SU-DHL-6 (cell line): Measurements from ENCODE around the gene PHLDB2.
"Not testable (repeated sequence)": the region's sequence is repeated elsewhere in the genome, so short reads cannot be mapped to it uniquely, and the experiment has no call there.

ENCODE experiments used
- H2AFZ ChIP-seq: fragments of 200-600 bp; sonication (generic); 2 replicates; pipeline ENCODE4 v1.6.1; 2014; ENCODE audit warnings: low read depth, mild to moderate bottlenecking, moderate library complexity, mixed read lengths, antibody characterized with exemption, low read length; ENCODE audit not compliant: severe bottlenecking
- H3F3A ChIP-seq: fragments of 200-600 bp; shearing (Covaris generic); 2 replicates; pipeline ENCODE4 v1.6.0; 2016; ENCODE audit warnings: antibody characterized with exemption, mild to moderate bottlenecking; ENCODE audit not compliant: insufficient read depth
- H3K27ac ChIP-seq: fragments of 200-600 bp; sonication (generic); 2 replicates; pipeline ENCODE4 v1.5.1; 2016; ENCODE audit warnings: low read depth, mild to moderate bottlenecking, low read length, moderate library complexity, mixed read lengths
- H3K27me3 ChIP-seq: fragments of 200-600 bp; sonication (generic), shearing (Covaris generic); 2 replicates; pipeline ENCODE4 v1.6.0; 2014; ENCODE audit warnings: mild to moderate bottlenecking, low read length
- H3K36me3 ChIP-seq: fragments of 200-600 bp; sonication (generic); 2 replicates; pipeline ENCODE4 v1.6.1; 2014; ENCODE audit warnings: mild to moderate bottlenecking, low read length, mixed read lengths
- H3K4me2 ChIP-seq: fragments of 300-600, 200-600 bp; shearing (Covaris generic), sonication (generic); 2 replicates; pipeline ENCODE4 v1.6.0; 2014; ENCODE audit warnings: low read length, low read depth, mild to moderate bottlenecking; ENCODE audit not compliant: poor library complexity, severe bottlenecking
- H3K4me3 ChIP-seq: fragments of 200-600 bp; sonication (generic); 2 replicates; pipeline ENCODE4 v1.5.1; 2014; ENCODE audit warnings: antibody characterized with exemption, low read length, mild to moderate bottlenecking, mixed read lengths; ENCODE audit not compliant: insufficient read depth, poor library complexity, severe bottlenecking
- H3K79me2 ChIP-seq: fragments of 200-600 bp; sonication (generic); 2 replicates; pipeline ENCODE4 v1.6.1; 2014; ENCODE audit warnings: mild to moderate bottlenecking, low read length, moderate library complexity; ENCODE audit not compliant: insufficient read depth
- H3K9ac ChIP-seq: fragments of 200-600 bp; sonication (generic); 2 replicates; pipeline ENCODE4 v1.7.0; 2014; ENCODE audit warnings: mild to moderate bottlenecking, low read length
- H3K9me2 ChIP-seq: fragments of 200-600 bp; sonication (generic); replicated peaks from 2 replicates; pipeline ENCODE4 v1.6.1; 2014; ENCODE audit warnings: low read length; ENCODE audit not compliant: insufficient read depth
- H3K9me3 ChIP-seq: fragments of 200-600 bp; sonication (generic); 2 replicates; pipeline ENCODE4 v1.6.1; 2014; ENCODE audit warnings: low read length, mixed read lengths; ENCODE audit not compliant: insufficient read depth
- H4K20me1 ChIP-seq: fragments of 200-600 bp; sonication (generic); 2 replicates; pipeline ENCODE4 v1.6.1; 2014; ENCODE audit warnings: low read depth, mild to moderate bottlenecking, antibody characterized with exemption, low read length, moderate library complexity, mixed read lengths
- EZH2phosphoT487 ChIP-seq: fragments of 200-600 bp; sonication (generic), shearing (Covaris generic); conservative IDR thresholded peaks from 2 replicates; pipeline ENCODE4 v1.6.1; 2018; ENCODE audit warnings: mild to moderate bottlenecking, antibody characterized with exemption, low read length, moderate library complexity, mixed read lengths
- TF ChIP-seq, protein P1 (sequence below): fragments of 200-600 bp; sonication (generic); IDR thresholded peaks from one replicate; pipeline ENCODE4 v1.5.1; 2017; ENCODE audit warnings: antibody characterized with exemption, mild to moderate bottlenecking, low read length, moderate library complexity; ENCODE audit not compliant: insufficient read depth, poor library complexity, severe bottlenecking

Gene PHLDB2

GRCh38 chr3:111812701-111813100 lies 46.4 kb upstream of the PHLDB2 start:
- no peak overlapping the region for H3K4me3 ChIP-seq
- TF ChIP-seq, protein P1, sequence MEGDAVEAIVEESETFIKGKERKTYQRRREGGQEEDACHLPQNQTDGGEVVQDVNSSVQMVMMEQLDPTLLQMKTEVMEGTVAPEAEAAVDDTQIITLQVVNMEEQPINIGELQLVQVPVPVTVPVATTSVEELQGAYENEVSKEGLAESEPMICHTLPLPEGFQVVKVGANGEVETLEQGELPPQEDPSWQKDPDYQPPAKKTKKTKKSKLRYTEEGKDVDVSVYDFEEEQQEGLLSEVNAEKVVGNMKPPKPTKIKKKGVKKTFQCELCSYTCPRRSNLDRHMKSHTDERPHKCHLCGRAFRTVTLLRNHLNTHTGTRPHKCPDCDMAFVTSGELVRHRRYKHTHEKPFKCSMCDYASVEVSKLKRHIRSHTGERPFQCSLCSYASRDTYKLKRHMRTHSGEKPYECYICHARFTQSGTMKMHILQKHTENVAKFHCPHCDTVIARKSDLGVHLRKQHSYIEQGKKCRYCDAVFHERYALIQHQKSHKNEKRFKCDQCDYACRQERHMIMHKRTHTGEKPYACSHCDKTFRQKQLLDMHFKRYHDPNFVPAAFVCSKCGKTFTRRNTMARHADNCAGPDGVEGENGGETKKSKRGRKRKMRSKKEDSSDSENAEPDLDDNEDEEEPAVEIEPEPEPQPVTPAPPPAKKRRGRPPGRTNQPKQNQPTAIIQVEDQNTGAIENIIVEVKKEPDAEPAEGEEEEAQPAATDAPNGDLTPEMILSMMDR = no peak
- TF ChIP-seq EZH2phosphoT487 = no peak
- no peaks in the 10 kb centered on the region for H3K36me3 ChIP-seq
- no peak overlapping the region for H2AFZ ChIP-seq
- no peaks in the 10 kb centered on the region for H3F3A ChIP-seq
- H3K9me3 ChIP-seq = no peaks in the 10 kb centered on the region
- no peak overlapping the region for H3K9ac ChIP-seq
- no peaks in the 10 kb centered on the region for H4K20me1 ChIP-seq
- no peaks in the 10 kb centered on the region for H3K27me3 ChIP-seq
- no peaks in the 10 kb centered on the region for H3K79me2 ChIP-seq
- no peak overlapping the region for H3K4me2 ChIP-seq
- no peak overlapping the region for H3K27ac ChIP-seq
- H3K9me2 ChIP-seq = no peaks in the 10 kb centered on the region

- Histone ChIP-seq H3K4me2 (no peak overlapping the region), H3K9me2 (no peaks in the 10 kb centered on the region), H3F3A (no peaks in the 10 kb centered on the region), H3K9ac (no peak overlapping the region), H3K79me2 (no peaks in the 10 kb centered on the region), H3K4me3 (no peak overlapping the region), H3K27ac (no peak overlapping the region), H3K27me3 (no peaks in the 10 kb centered on the region), H2AFZ (no peak overlapping the region), H3K36me3 (no peaks in the 10 kb centered on the region), H4K20me1 (no peaks in the 10 kb centered on the region), H3K9me3 (no peaks in the 10 kb centered on the region)
- no peak for TF ChIP-seq EZH2phosphoT487
- TF ChIP-seq, protein P1 = no peak
Measured at GRCh38 chr3:111813441-111813840, 45.6 kb upstream of the PHLDB2 start.

- Histone ChIP-seq H3K79me2 (no peaks in the 10 kb centered on the region), H3K36me3 (no peaks in the 10 kb centered on the region), H4K20me1 (no peaks in the 10 kb centered on the region), H3K9me2 (no peaks in the 10 kb centered on the region), H3K4me3 (no peak overlapping the region), H3F3A (no peaks in the 10 kb centered on the region), H3K9ac (no peak overlapping the region), H3K27ac (no peak overlapping the region), H3K9me3 (0 out of 2 replicates have a peak, but pooled peaks cover 2% of the 10 kb centered on the region), H3K27me3 (no peaks in the 10 kb centered on the region), H3K4me2 (no peak overlapping the region), H2AFZ (no peak overlapping the region)
- TF ChIP-seq, protein P1 = no peak
- no peak for TF ChIP-seq EZH2phosphoT487
Measured at GRCh38 chr3:111813979-111814378, 45.1 kb upstream of the PHLDB2 start.

DNA sequence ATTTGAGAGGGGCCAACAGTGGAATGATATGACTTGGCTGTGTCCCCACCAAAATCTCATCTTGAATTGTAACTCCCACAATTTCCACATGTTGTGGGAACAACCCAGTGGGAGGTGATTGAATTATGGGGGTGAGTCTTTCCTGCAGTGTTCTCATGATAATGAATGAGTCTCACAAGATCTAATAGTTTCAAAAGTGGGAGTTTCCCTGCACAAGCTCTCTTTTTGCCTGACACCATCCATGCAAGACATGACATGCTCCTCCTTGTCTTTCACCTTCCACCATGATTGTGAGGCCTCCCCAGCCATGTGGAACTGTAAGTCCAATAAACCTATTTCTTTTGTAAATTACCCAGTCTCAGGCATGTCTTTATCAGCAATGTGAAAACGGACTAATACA lies 42.3 kb upstream of the PHLDB2 start:
- H3K79me2 ChIP-seq, H3K9ac ChIP-seq, H3K36me3 ChIP-seq: not testable (repeated sequence)

More for the DNA sequence above, 42.3 kb upstream of the PHLDB2 start:
- not testable (repeated sequence) for H2AFZ ChIP-seq, H3K4me2 ChIP-seq, H3K4me3 ChIP-seq, H3K27ac ChIP-seq, H3K27me3 ChIP-seq, H3K9me2 ChIP-seq, H4K20me1 ChIP-seq, H3F3A ChIP-seq
- H3K9me3 ChIP-seq = peaks cover 11% of the 10 kb centered on the region
